ENCODE results near the gene CDKL1.
"Not testable (repeated sequence)": the region's sequence is repeated elsewhere in the genome, so short reads cannot be mapped to it uniquely, and the experiment has no call there.

Gene CDKL1

DNA sequence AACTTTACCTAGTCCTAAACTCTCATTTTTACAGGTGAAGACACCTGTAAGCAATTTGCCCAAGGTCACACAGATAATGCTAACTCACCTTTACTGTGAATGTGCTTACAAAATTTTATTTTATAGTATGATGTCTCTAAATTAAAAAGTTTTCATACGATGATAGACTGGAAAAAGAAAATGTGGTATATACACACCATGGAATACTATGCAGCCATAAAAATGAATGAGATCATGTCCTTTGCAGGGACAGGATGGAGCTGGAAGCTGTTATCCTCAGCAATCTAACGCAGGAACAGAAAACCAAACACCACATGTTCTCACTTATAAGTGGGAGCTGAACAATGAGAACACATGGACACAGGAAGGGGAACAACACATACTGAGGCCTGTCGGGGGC, 40.4 kb downstream of the CDKL1 start:
- DNase-seq: not testable (repeated sequence)

GRCh38 chr14:50355692-50356091, 41.0 kb downstream of the CDKL1 start:
- no peak for DNase-seq

- no peak for DNase-seq
Measured at GRCh38 chr14:50354527-50354926, 42.2 kb downstream of the CDKL1 start.

GRCh38 chr14:50353126-50353525, 43.6 kb downstream of the CDKL1 start:
- DNase-seq: no peak

DNA sequence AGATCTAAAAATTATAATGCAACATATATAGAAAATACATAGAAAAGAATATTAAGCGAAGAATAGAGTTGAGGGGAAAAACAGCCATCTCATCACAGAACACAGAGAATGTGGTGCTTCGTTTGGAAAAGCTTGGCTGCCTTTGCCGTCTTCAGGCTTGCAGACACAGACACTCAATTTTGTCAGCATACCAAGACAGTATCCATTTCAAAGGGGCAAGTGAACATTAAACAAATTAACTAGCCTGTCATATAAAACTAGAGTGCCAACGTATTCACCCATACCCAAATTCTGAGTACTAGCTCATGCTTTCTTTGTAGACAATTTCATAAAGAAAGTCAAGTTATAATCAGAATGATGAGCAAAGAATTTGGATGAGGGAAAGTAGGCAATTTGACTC, 44.1 kb downstream of the CDKL1 start:
- no peak for DNase-seq

- DNase-seq: no peak
Measured at GRCh38 chr14:50350975-50351374, 45.7 kb downstream of the CDKL1 start.

DNA sequence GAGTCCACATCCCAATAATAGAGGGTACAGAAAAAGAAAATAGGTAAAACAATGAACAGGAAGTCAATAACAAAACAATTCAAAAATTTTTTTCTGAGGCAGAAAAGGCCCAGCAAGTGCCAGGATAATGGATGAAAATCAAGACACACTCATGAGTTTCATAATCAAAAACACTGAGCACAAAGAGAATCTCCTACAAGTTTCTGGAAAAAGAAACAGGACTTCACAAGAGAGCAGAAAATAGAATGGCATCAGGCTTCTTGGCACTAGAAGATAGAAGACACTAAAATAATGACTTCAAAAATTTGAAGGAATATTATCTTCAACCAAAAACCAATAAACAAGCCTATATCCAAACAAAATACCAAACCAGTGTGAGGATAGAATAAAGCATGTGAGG, 47.7 kb downstream of the CDKL1 start:
- no peak for DNase-seq

DNA sequence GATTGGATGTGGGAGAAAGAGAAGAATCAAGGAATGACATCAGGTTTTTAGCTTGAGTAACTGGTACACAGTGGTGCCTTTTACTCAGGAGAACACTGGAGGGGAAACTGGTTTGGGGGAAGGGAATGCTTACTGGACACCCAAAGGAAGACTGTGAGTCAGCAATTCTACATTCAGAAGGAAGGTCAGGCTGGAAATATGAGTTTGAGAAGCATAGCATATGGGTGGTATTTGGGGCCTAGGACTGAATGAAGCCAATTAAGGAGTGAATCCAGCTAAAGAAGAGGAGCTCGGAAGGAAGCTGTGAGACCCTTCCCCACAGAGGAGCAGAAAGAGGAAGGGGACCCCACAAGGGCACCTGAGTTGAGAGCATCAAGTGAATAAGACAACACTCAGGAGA, 49.2 kb downstream of the CDKL1 start:
- no peak for DNase-seq

DNA sequence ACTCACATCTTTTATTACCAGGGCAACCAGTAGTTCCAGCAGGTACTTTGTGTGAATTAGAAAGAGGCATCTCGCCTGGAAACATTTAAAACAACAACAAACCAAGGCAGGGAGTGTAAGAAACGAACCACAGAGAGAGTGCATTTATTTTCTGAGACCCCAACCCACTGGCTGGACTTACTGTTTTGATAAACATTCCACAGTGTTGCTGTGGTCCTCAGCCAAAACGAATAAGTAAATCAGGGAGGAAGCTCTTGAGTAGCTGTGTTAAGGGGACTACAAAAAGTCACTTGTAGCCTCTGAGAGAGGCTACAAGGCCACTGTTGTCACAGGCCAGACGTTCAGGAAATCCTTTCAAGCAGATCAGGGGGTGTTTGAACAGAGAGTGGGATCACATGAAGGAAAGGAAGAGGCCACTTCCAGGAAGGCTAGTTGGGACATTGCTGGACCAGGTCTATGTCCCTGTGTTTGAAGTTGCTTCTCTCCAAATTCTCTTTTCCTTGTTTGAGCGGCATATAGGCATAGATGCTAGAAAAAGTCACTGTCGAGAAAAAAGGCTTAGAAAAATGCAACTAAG, 50.7 kb downstream of the CDKL1 start:
- DNase-seq: no peak

DNA sequence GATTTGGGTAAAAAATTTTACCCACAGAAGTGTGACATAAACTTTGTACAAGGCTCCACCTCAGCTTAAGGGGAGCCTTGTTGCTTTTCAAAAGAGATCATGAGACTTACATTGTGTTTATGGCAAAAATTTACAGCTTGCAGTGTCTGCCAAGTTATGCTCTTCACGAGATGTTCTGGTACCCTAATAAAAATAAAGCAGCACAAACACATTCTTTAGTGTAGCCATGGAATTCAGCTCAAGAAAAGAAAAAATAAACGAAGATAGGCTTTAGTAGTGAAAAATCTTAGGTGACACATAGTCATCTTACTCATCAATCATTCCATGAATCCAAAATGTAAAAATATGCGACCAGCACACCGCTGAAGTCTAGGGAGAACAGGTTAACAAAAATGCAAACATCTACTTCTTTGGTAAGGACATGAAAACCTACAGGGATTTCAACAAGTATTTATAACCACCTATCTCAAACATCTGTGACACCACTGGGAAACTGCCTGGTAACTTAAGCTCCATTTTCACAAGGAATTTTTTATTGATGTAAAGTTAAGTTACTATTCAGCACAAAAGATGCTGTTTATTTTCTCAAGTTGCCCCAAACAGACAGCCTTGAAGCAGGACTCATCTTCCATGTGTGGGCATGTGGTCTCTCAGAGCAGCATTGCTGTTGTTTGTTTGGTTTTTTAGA, 51.7 kb downstream of the CDKL1 start:
- no peak for DNase-seq

- peak in 1 of 2 donors; percentile 15 for DNase-seq
Measured at GRCh38 chr14:50344116-50344775, 52.4 kb downstream of the CDKL1 start.

DNA sequence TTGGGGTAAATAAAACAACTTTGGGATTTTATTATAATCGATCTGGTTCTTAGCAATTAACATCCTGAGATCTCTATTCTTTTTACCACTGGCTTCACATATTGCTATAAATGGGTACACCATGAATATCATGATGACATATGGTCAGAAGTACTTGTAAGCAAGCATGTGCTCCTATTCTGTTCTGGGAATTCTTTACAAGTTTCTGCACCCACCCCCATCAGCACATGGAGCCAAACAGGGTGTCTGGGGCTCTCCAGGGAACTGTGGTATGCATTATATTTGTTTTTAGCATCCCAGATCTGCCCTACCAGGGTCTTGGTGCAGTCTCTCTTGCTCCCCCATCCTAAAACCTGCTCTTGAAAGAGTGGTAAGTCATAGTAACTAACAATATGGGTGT, 53.2 kb downstream of the CDKL1 start:
- no peak for DNase-seq

GRCh38 chr14:50342221-50343078, 54.2 kb downstream of the CDKL1 start:
- DNase-seq: peak; percentile 54 to 56

DNA sequence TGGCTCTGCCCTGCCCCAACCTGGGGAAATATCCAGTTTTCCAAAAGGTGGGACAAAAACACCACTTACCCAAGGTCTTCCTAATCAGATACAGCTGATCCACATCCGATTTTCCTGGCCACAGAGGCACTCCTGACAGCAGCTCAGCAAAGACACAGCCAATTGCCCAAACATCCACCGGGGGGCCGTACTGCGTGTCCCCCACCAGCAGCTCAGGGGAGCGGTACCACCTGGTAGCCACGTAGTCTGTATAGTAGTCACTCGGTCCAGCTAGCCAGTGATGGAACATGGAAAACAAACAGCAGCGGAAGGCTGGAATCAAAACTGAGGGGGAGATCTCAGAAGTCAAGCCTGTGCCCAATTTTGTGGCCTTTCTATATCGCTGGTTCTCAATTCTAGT, 55.7 kb downstream of the CDKL1 start:
- DNase-seq: no peak

DNA sequence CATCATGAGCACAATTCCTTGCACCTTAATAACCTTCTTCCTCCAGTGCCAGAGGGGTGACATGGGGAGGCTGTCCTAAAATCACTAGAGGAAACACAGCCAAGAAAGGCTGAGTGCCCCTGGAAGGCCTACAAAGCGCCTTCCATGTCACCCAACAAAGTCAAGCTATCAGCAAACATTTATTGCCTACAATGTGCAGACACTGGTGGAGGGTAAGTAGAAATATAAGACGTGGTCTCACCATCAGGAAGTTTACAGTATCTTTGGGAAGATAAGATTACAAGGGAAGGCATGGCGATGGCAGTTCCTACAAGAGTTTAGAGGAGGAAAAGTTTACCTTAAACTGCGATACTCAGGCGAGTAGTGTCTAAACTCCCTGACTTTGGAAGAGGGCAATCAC, 56.6 kb downstream of the CDKL1 start:
- no peak for DNase-seq

- no peak for DNase-seq
Measured at GRCh38 chr14:50339178-50339804, 57.4 kb downstream of the CDKL1 start.

GRCh38 chr14:50338587-50338986, 58.1 kb downstream of the CDKL1 start:
- DNase-seq: no peak

- no peak for DNase-seq
Measured at GRCh38 chr14:50335989-50336824, 60.5 kb downstream of the CDKL1 start.

GRCh38 chr14:50335389-50335788, 61.3 kb downstream of the CDKL1 start:
- no peak for DNase-seq

- no peak for DNase-seq
Measured at GRCh38 chr14:50334211-50334610, 62.5 kb downstream of the CDKL1 start.

GRCh38 chr14:50333014-50333509, 63.6 kb downstream of the CDKL1 start:
- DNase-seq: no peak

GRCh38 chr14:50331596-50331995, 65.1 kb downstream of the CDKL1 start:
- no peak for DNase-seq

Measured in CD4-positive, alpha-beta T cell treated with Interferon alpha-2 for 1 hour (primary cell).